Effector CD4-positive, alpha-beta T cell (primary cell): ENCODE results near the gene LMOD1.
"Not testable (repeated sequence)": the region's sequence is repeated elsewhere in the genome, so short reads cannot be mapped to it uniquely, and the experiment has no call there.

Experiments used
- DNase-seq: peaks from one replicate; pipeline ENCODE4 v3.0.0-alpha.2; 2020

Gene LMOD1

DNA sequence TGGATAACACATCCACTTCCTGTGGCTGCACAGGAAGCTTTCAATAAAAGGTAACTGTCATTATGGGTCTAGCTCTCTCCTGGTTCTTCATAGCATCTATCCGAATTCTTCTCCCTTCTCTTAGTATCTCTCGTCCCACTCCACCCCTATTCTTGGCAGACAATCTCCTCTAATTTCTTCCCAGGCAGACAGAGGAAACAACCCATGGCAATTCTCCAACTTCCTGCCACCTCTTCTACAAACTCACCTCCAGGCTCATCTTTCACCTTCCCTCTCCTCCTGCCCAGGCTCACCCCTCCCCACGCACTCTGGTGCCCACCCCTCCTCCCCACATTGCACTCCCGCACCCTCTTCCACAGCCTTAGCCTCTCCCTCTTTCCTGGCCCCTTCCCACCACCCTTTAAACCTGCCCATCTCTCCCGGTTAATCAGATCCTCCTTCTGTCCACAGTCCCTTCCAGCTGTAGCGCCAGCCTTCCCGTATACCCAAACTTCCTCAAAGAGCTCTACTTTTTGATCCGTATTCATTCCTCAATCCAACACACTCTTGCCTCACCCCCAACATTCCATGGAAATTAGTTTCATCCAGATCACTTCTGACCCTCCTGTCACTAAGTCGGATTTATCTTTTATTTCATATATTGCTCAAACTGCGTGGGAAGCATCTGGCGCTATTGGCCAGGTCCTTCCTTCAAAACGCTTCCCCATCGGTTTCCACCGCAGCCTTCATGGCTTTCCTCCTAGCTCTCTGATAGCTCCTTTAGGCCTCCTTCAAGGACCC lies 31.7 kb downstream of the LMOD1 start:
- DNase-seq, result no peak

GRCh38 chr1:201912832-201913231 lies 33.5 kb downstream of the LMOD1 start:
- DNase-seq, result no peak

- no peak for DNase-seq
These were observed 34.3 kb downstream of the LMOD1 start for GRCh38 chr1:201911826-201912571.

GRCh38 chr1:201907621-201908020 lies 38.7 kb downstream of the LMOD1 start:
- no peak for DNase-seq

GRCh38 chr1:201906336-201906735 lies 40.0 kb downstream of the LMOD1 start:
- no peak for DNase-seq

DNA sequence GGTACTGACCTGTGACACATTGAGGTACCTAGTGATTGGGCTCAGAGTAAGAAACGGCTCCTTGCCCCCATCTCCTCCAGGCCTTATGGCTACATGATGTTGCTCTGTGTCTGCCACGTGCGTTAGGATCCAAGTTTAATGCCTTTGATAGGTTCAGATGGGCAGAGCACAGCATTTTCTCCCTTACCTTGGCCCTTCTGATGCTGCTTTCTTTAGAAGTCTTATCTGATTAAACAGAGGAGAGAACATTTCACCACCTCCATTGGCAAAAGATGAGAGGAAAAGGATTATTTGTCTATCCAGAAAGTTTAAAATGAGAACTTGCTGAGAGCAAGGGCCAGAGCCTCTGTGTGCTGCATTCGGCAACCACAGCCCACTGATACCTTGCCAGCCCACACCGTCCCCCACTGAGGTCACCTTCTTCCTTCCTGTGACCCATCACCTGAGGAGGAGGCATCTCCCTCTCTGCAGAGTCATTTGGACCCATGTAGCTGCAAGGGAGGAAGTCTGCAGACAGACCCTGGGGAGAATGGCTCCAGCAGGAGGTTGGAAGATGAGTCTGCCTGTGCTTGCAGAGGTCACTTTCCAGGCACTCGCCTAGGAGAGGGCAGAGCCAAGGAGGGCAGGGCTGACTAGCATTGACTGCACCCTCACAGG lies 41.0 kb downstream of the LMOD1 start:
- DNase-seq, result no peak

- DNase-seq, result no peak
These were observed 41.8 kb downstream of the LMOD1 start for GRCh38 chr1:201904579-201904978.

DNA sequence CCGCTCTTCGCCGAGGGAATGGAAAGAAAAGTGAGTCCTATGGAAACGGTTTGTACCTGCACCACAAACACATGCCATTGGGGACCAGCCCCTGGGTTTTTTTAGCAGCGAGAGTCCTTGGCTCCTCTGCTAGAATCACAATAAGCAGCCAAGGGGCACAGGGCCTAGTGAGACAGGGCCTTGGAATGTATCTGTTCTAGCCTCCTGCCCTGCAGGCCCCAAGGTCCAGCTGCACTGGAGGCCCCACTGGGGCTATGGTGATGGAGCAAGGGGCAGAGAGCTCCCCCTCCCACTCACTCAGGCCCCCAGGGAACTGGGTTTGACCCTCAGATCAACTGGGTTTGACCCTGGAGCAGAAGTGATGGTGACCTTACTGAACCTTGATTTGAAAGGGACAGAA lies 43.2 kb downstream of the LMOD1 start:
- no peak for DNase-seq

DNA sequence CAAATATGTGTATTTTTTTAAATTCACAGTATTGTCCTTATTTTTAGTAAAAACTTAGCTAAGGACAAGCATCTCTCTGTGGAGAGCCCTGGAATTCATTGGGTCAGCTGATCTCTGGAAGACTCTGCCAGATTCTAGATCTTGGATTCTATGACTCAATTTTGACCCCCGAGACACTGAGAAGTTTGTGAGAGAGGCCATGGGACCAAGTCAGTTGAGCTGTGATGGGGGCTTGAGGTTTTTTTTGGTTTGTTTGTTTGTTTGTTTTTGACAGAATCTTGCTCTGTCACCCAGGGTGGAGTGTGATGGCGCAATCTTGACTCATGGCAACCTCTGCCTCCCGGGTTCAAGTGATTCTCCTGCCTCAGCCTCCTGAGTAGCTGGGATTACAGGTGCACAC lies 44.1 kb downstream of the LMOD1 start:
- DNase-seq, result no peak

DNA sequence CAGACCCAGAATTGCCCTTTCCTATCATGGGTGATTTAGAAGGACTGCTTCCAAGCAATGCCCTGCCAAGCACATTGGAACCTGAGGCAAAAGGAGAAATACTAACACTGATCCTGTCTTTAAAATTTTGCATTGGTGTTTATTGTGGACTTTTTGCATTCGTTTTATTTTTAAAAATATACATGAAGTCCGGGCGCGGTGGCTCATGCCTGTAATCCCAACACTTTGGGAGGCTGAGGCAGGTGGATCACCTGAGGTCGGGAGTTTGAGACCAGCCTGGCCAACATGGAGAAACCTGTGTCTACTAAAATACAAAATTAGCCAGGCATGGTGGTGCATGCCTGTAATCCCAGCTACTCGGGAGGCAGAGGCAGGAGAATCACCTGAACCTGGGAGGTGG lies 45.3 kb downstream of the LMOD1 start:
- not testable (repeated sequence) for DNase-seq

GRCh38 chr1:201900476-201900875 lies 45.9 kb downstream of the LMOD1 start:
- no peak for DNase-seq

DNA sequence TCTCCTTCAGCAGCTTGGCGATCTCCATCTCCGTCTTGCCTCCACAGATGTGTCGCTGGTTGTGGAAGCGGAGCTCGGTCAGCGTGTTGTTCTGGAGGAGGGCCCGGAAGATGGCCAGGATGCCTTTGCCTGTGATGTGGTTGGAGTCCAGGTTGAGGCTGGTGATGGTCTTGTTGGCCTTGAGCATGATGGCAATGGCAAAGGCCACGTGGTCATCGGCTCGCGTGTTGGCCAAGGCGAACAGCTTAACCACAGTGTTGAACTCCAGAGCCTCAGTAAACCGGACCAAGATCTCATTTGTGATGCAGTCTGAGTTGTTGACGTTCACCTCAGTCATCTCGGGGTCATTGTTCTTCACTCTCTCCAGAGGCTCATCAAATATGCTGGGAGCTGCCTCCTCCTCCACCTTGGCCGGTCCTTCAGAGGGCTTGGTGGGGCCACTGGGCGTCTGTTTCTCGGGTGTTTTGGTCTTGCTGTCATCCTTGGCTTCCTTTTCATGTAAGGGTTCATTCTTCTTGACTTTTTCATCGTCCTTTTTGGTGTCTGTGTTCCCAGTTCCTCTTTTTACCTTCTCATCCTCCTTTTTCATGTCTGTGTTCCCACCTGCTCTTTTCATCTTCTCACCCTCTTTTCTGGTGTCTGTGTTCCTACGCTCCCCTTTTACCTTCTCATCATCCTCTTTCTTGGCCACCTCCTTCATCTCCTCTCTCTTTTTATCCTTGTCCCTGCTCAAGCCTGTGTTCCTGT lies 46.5 kb downstream of the LMOD1 start:
- no peak for DNase-seq

- no peak for DNase-seq
These were observed 47.4 kb downstream of the LMOD1 start for GRCh38 chr1:201898992-201899391.

GRCh38 chr1:201898240-201898894 lies 48.0 kb downstream of the LMOD1 start:
- no peak for DNase-seq

- no peak for DNase-seq
These were observed 49.4 kb downstream of the LMOD1 start for GRCh38 chr1:201896951-201897391.

- DNase-seq, result peak; percentile 64
These were observed 50.2 kb downstream of the LMOD1 start for GRCh38 chr1:201895913-201896807.

DNA sequence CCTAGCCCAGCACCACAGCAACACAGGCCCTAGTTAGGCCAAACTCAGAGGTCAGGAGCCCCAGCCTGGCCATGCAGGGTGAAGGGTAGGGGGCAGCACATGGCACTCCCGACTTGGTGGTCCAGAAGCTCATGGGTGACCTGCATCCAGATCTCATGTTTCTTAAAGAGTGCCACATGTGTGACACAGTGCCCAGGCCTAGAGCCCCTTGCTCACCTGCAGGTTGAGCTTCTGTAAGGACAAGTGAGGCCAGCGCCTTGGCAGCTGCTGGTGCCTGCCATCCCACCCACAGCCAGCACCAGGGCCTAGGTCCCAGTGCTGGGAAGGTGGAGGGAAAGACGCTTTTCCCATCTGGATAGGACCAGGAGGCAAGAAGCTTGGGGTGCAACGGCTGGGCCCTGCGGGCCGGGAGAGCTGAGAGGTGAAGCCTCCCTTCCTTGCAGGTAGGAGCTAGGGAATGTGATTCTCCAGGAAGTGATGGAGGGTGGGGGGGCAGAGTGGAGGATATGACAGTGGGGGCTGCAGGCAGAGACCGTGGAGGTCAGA lies 51.2 kb downstream of the LMOD1 start:
- no peak for DNase-seq

- no peak for DNase-seq
These were observed 51.8 kb downstream of the LMOD1 start for GRCh38 chr1:201894343-201895119.

DNA sequence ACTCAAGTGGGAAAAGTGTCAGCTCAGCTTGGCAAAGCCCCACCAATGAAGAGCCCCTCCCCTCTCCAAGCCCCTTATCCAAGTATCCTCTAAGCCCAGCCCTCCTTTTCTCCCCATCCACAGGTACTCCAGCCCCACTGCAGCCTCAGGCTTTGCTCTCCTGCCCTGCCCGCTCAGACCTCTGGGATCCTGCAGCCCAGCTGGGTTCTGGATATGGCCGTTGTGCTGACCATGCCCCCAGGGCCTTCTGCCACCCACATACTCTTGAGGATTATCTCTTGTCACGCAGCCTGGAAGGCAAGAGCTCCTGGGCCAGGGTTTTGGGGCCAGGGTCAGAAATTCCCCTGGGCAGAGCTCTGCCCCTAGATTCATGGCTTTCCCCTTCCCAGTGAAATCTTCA lies 52.9 kb downstream of the LMOD1 start:
- no peak for DNase-seq

- no peak for DNase-seq
These were observed 54.1 kb downstream of the LMOD1 start for GRCh38 chr1:201892211-201892610.
